Immature natural killer cell (primary cell): ENCODE measurements around the gene PRR16. TPM values are rescaled to one million over a fixed set of nuclear protein-coding genes. Genes with fewer than 3 reads are reported as not detected.
"Not testable (repeated sequence)": the region's sequence is repeated elsewhere in the genome, so short reads cannot be mapped to it uniquely, and the experiment has no call there.

Source experiments
- DNase-seq, 3 donors: peaks; one replicate each; pipeline ENCODE4 v3.0.0; 2022; ENCODE audit warnings: mixed read lengths in 1 of 3
- H3K27ac Mint-ChIP-seq, 6 donors: one replicate each; pipeline ENCODE4 v1.8.0; 2020; ENCODE audit warnings: mixed read lengths in 6 of 6, mild to moderate bottlenecking in 5 of 6, inconsistent platforms in 4 of 6, moderate library complexity in 3 of 6
- H3K27me3 Mint-ChIP-seq, 3 donors: one replicate each; pipeline ENCODE4 v1.8.0; 2020 to 2021; ENCODE audit warnings: low read depth in 3 of 3, mild to moderate bottlenecking in 3 of 3, mixed read lengths in 3 of 3, moderate library complexity in 3 of 3, inconsistent platforms in 1 of 3
- H3K36me3 Mint-ChIP-seq, 3 donors: one replicate each; pipeline ENCODE4 v1.8.0; 2020; ENCODE audit warnings: mixed read lengths in 3 of 3, inconsistent platforms in 2 of 3, mild to moderate bottlenecking in 2 of 3
- H3K4me1 Mint-ChIP-seq, 2 donors: one replicate each; pipeline ENCODE4 v1.8.0; 2020; ENCODE audit warnings: inconsistent platforms in 2 of 2, mild to moderate bottlenecking in 2 of 2, mixed read lengths in 2 of 2, moderate library complexity in 1 of 2
- H3K4me3 Mint-ChIP-seq, 5 donors: one replicate each; pipeline ENCODE4 v1.8.0; 2020; ENCODE audit warnings: mild to moderate bottlenecking in 5 of 5, mixed read lengths in 5 of 5, inconsistent platforms in 3 of 5, moderate library complexity in 3 of 5
- H3K9me3 Mint-ChIP-seq, 6 donors: one replicate each; pipeline ENCODE4 v1.8.0; 2020; ENCODE audit warnings: mild to moderate bottlenecking in 6 of 6, mixed read lengths in 6 of 6, inconsistent platforms in 4 of 6, moderate library complexity in 3 of 6
- polyA plus RNA-seq, 3 donors: library from polyadenylated mRNA; unstranded; fragments of 300-500 nt; fragmentation: Illumina TruSeq; gene quantifications; one replicate each; pipeline ENCODE4 v1.2.3, GENCODE V29; 2021

Gene PRR16
- polyA plus RNA-seq: not detected

DNA sequence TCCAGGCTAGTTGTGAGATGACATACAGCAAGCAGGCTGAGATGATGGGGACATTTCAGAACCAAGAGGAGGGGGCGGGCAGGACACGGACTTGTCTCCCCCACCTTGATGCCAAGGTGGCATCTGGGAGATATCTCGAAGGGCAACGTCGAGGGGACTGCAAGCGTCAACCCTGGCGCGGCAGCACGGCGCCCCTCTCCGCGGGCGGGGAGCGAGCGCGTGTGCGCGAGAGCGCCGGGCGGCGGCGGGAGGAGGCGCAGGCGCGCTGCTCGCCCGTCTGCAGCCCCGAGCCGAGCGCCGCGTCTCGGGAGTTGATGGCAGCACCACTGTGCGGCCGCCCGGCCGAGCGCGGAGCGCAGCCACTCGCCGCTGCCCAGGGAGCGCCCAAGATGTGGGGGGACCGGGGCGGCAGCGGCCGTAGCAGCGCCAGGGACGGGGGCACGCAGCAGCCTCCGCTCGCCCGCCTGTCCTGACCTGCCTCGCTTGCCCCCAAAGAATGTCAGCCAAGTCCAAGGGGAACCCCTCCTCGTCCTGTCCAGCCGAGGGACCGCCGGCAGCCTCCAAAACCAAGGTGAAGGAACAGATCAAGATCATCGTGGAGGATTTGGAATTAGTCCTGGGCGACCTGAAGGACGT is at the start of gene PRR16:
TSS of gene PRR16 (plus strand) at position 310 of the 636 bp plus-strand sequence.
- H3K36me3 Mint-ChIP-seq: no peaks in the 10 kb centered on the region
- H3K4me1 Mint-ChIP-seq: peaks cover 0 to 3% of the 10 kb centered on the region in 2 donors
- peaks cover 0 to 12% (median 7%) of the 10 kb centered on the region in 3 donors for H3K27me3 Mint-ChIP-seq
- DNase-seq: no peak
- peaks cover 0 to 22% (median 5%) of the 10 kb centered on the region in 6 donors for H3K9me3 Mint-ChIP-seq
- H3K27ac Mint-ChIP-seq: no peak within 1 kb of the TSS
- H3K4me3 Mint-ChIP-seq: peak within 1 kb of the TSS; percentile 63 to 70 (median 68)

DNA sequence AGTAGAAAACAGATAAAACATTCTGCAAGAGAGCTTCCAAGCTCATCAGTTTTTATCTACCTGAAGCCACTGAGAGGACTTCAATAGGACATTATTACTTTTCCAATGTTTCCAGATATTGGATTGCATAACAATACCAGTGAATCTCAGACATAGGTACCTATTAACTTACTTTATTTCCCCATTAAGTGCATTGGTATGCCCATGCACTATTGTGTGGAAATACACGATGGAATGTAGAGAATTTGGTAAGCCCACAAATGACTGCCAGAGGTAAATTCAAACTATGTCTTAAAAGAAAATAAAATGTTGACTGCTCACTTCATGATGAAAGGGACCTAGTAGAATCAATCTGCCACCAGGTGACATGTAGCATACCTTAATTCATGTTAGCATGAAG is 48.1 kb upstream of the PRR16 start:
- H3K27ac Mint-ChIP-seq: no peak overlapping the region
- H3K9me3 Mint-ChIP-seq: peaks cover 3 to 8% (median 6%) of the 10 kb centered on the region in 6 donors
- DNase-seq: no peak
- H3K27me3 Mint-ChIP-seq: peaks cover 0 to 2% (median 0%) of the 10 kb centered on the region in 3 donors
- H3K4me3 Mint-ChIP-seq: no peak overlapping the region
- H3K36me3 Mint-ChIP-seq: peaks cover 0 to 3% (median 0%) of the 10 kb centered on the region in 3 donors
- no peaks in the 10 kb centered on the region for H3K4me1 Mint-ChIP-seq

DNA sequence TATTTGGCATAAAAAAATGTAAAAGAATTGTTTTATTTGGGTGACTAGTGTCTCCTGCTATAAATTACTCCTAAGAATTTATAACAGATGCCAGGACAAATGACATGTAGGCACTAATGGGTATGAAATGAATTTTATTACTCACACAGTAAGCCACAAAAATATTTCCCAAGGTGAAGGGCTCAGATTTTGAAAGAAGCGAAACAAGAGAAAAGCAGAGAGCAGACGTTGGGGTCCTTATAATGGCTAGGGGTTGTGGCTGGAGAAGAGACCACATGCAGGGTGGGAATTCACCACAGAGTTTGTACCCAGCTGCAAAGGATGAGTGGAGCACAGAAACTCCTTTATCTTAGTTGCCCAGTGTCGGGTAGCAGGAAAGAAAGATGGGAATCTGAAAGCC is 45.0 kb upstream of the PRR16 start:
- no peak overlapping the region for H3K4me3 Mint-ChIP-seq
- peaks cover 0 to 3% (median 0%) of the 10 kb centered on the region in 3 donors for H3K36me3 Mint-ChIP-seq
- H3K27ac Mint-ChIP-seq: no peak overlapping the region
- H3K4me1 Mint-ChIP-seq: no peaks in the 10 kb centered on the region
- DNase-seq: no peak
- peaks cover under 1 to 11% (median 6%) of the 10 kb centered on the region in 6 donors for H3K9me3 Mint-ChIP-seq
- H3K27me3 Mint-ChIP-seq: peaks cover 0 to 4% (median 0%) of the 10 kb centered on the region in 3 donors

DNA sequence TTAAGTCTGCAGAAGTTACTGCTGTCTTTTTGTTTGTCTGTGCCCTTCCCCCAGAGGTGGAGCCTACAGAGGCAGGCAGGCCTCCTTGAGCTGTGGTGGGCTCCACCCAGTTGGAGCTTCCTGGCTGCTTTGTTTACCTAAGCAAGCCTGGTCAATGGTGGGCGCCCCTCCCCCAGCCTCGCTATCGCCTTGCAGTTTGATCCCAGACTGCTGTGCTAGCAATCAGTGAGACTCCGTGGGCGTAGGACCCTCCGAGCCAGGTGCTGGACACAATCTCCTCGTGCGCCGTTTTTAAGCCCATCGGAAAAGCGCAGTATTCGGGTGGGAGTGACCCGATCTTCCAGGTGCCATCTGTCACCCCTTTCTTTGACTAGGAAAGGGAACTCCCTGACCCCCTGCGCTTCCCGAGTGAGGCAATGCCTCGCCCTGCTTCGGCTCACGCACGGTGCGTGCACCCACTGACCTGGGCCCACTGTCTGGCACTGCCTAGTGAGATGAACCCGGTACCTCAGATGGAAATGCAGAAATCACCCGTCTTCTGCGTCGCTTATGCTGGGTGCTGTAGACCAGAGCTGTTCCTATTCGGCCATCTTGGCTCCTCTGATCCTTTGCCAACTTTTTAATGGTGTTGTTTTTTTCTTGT is 37.3 kb upstream of the PRR16 start:
- H3K4me1 Mint-ChIP-seq, DNase-seq, H3K27ac Mint-ChIP-seq, H3K4me3 Mint-ChIP-seq, H3K27me3 Mint-ChIP-seq, H3K36me3 Mint-ChIP-seq: not testable (repeated sequence)
- peaks cover 22 to 59% (median 30%) of the 10 kb centered on the region in 6 donors for H3K9me3 Mint-ChIP-seq

DNA sequence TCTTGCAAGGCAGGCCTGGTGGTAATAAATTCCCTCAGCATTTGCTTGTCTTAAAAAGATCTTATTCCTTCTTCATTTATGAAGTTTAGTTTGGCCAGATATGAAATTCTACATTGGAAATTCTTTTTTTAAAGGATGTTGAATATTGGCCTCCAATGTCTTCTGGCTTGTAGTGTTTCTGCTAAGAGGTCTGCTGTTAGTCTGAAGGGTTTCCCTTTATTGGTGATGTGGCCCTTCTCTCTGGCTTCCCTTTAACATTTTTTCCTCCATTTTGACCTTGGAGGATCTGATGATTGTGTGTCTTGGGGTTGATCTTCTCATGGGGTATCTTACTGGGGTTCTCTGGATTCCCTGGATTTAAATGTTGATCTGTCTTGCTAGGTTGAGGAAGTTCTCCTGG is 33.5 kb upstream of the PRR16 start:
- no peak for DNase-seq
- H3K9me3 Mint-ChIP-seq: peaks cover 19 to 56% (median 26%) of the 10 kb centered on the region in 6 donors
- no peak overlapping the region for H3K27ac Mint-ChIP-seq
- peaks cover 0 to 7% (median 0%) of the 10 kb centered on the region in 3 donors for H3K36me3 Mint-ChIP-seq
- H3K4me3 Mint-ChIP-seq: no peak overlapping the region
- peaks cover 0 to 5% (median 3%) of the 10 kb centered on the region in 3 donors for H3K27me3 Mint-ChIP-seq
- no peaks in the 10 kb centered on the region for H3K4me1 Mint-ChIP-seq

- no peaks in the 10 kb centered on the region for H3K4me1 Mint-ChIP-seq
- H3K9me3 Mint-ChIP-seq: peaks cover 17 to 50% (median 27%) of the 10 kb centered on the region in 6 donors
- H3K27me3 Mint-ChIP-seq: peaks cover 0 to 5% (median 3%) of the 10 kb centered on the region in 3 donors
- H3K4me3 Mint-ChIP-seq: no peak overlapping the region
- H3K36me3 Mint-ChIP-seq: peaks cover 0 to 4% (median 0%) of the 10 kb centered on the region in 3 donors
- H3K27ac Mint-ChIP-seq: no peak overlapping the region
- no peak for DNase-seq
These were observed 31.2 kb upstream of the PRR16 start for GRCh38 chr5:120432861-120433260.

DNA sequence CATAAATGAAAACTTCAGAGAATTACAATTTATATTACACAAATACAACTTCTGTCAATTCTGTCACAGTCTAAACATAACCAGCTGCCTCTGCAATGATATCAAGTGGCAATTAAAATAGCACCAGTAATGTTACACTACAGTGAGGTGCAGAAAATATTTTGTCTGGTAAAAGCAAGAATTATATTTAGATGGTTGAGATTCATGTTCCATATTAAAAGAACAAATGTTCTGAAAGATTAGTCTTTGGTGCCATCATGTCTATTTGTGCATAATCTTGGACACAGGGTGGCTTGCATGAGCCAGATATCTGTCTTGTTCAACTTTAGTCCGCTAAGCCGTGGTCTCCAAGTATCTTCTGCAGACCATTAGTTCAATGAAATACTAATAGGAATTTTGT is 29.0 kb upstream of the PRR16 start:
- Mint-ChIP-seq H3K9me3 (peaks cover 4 to 30% (median 16%) of the 10 kb centered on the region in 6 donors), H3K36me3 (peaks cover 0 to 4% (median 0%) of the 10 kb centered on the region in 3 donors), H3K27me3 (peaks cover 0 to 3% (median 2%) of the 10 kb centered on the region in 3 donors), H3K27ac (no peak overlapping the region), H3K4me3 (no peak overlapping the region), H3K4me1 (no peaks in the 10 kb centered on the region)
- no peak for DNase-seq

GRCh38 chr5:120436996-120437395 is 27.1 kb upstream of the PRR16 start:
- Mint-ChIP-seq H3K4me1 (no peaks in the 10 kb centered on the region), H3K9me3 (peaks cover 2 to 18% (median 5%) of the 10 kb centered on the region in 6 donors), H3K36me3 (no peaks in the 10 kb centered on the region), H3K4me3 (no peak overlapping the region), H3K27me3 (peaks cover 0 to 1% (median 0%) of the 10 kb centered on the region in 3 donors), H3K27ac (no peak overlapping the region)
- no peak for DNase-seq

- DNase-seq: no peak
- Mint-ChIP-seq H3K27ac (no peak overlapping the region), H3K9me3 (peaks cover 0 to 4% (median 0%) of the 10 kb centered on the region in 6 donors), H3K4me1 (no peaks in the 10 kb centered on the region), H3K4me3 (no peak overlapping the region), H3K27me3 (no peaks in the 10 kb centered on the region), H3K36me3 (no peaks in the 10 kb centered on the region)
These were observed 21.4 kb upstream of the PRR16 start for GRCh38 chr5:120442694-120443093.

DNA sequence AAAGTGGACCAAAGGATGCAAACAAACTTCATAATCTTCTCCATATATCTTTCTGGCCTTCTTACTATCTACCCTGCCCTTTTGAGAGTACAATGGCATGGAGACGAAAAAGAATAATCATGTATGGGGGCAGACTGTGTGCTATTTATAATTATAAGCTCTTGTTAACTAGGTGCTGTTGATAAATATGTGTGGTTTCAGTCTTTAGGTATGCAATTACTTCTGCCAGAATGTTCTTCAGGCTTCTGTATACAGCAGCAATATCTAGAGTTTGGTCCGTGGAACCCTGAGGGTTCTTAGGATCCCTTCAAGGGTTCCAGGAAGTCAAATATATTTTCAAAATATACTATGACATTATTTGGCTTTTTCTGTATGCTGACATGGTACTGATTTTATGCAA is 20.5 kb upstream of the PRR16 start:
- Mint-ChIP-seq H3K27ac (no peak overlapping the region), H3K36me3 (no peaks in the 10 kb centered on the region), H3K9me3 (peaks cover 0 to 3% (median 0%) of the 10 kb centered on the region in 6 donors), H3K4me1 (no peaks in the 10 kb centered on the region), H3K4me3 (no peak overlapping the region), H3K27me3 (no peaks in the 10 kb centered on the region)
- no peak for DNase-seq

GRCh38 chr5:120446068-120446492 is 18.0 kb upstream of the PRR16 start:
- Mint-ChIP-seq H3K9me3 (peaks cover 0 to 3% (median 0%) of the 10 kb centered on the region in 6 donors), H3K4me3 (no peak overlapping the region), H3K4me1 (no peaks in the 10 kb centered on the region), H3K36me3 (no peaks in the 10 kb centered on the region), H3K27ac (no peak overlapping the region), H3K27me3 (peaks cover 0 to 2% (median 0%) of the 10 kb centered on the region in 3 donors)
- no peak for DNase-seq

DNA sequence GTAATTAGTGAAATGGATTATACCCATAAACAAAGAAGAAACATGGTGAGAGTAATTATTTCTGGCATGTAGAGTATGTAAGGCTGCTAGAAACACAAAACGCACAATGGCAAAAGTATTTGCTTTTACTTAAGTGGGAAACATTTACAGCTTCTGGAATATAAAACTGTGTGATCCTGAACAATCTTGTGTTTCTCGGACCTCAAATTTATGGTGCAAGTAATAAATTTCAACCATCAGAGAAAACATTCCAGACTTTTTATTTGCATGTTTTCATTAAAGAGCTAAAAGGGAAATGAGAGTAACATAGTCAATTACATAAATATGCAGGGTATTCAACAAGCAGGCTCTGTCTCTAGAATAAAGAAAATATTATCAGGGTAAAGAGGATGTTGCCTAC is 17.2 kb upstream of the PRR16 start:
- Mint-ChIP-seq H3K9me3 (peaks cover 0 to 3% (median 0%) of the 10 kb centered on the region in 6 donors), H3K27me3 (peaks cover 0 to 2% (median 0%) of the 10 kb centered on the region in 3 donors), H3K4me3 (no peak overlapping the region), H3K4me1 (no peaks in the 10 kb centered on the region), H3K36me3 (no peaks in the 10 kb centered on the region), H3K27ac (no peak overlapping the region)
- DNase-seq: no peak

GRCh38 chr5:120447706-120448239 is 16.3 kb upstream of the PRR16 start:
- Mint-ChIP-seq H3K9me3 (peaks cover 0 to 3% (median 0%) of the 10 kb centered on the region in 6 donors), H3K4me3 (no peak overlapping the region), H3K36me3 (no peaks in the 10 kb centered on the region), H3K27ac (no peak overlapping the region), H3K27me3 (peaks cover 0 to 2% (median 0%) of the 10 kb centered on the region in 3 donors), H3K4me1 (no peaks in the 10 kb centered on the region)
- DNase-seq: no peak

GRCh38 chr5:120449501-120449900 is 14.6 kb upstream of the PRR16 start:
- Mint-ChIP-seq H3K27me3 (peaks cover 0 to 2% (median 0%) of the 10 kb centered on the region in 3 donors), H3K36me3 (no peaks in the 10 kb centered on the region), H3K4me3 (no peak overlapping the region), H3K4me1 (no peaks in the 10 kb centered on the region), H3K27ac (no peak overlapping the region), H3K9me3 (peaks cover 0 to 2% (median 0%) of the 10 kb centered on the region in 6 donors)
- DNase-seq: no peak
